SK-N-SH treated with all-trans-retinoic acid at 6 μM for 48 hours (cell line): Measurements from ENCODE around the gene SLC30A4.
A peak's percentile ranks its signal among the peaks of the same experiment; 100 is the strongest.

Source experiments
- ATAC-seq: fragments of 200-7000 bp; cut with Tn5 transposase; 3 replicates; pipeline ENCODE4 v1.9.1; 2020; ENCODE audit warnings: mild to moderate bottlenecking, moderate library complexity
- ARNTL ChIP-seq: fragments of 450-650 bp; formaldehyde crosslinking; IDR thresholded peaks from 2 replicates; pipeline ENCODE4 v1.5.0; 2020; ENCODE audit warnings: low read depth, mild to moderate bottlenecking, moderate library complexity, borderline replicate concordance
- BACH2 ChIP-seq: fragments of 250-450 bp; sonication (Bioruptor Pico); IDR thresholded peaks from 2 replicates; pipeline ENCODE4 v1.9.0; 2021; ENCODE audit warnings: mild to moderate bottlenecking, borderline replicate concordance
- CREB5 ChIP-seq: fragments of 250-450 bp; sonication (Bioruptor Pico); IDR thresholded peaks from 2 replicates; pipeline ENCODE4 v1.5.1; 2020; ENCODE audit warnings: low read depth, mild to moderate bottlenecking, moderate library complexity
- CSDC2 ChIP-seq: fragments of 250-450 bp; sonication (Bioruptor Pico); IDR thresholded peaks from 2 replicates; pipeline ENCODE4 v1.5.0; 2020; ENCODE audit warnings: mild to moderate bottlenecking, moderate library complexity
- CSRNP3 ChIP-seq: fragments of 250-450 bp; sonication (Bioruptor Pico); IDR thresholded peaks from 2 replicates; pipeline ENCODE4 v1.5.1; 2021; ENCODE audit warnings: mild to moderate bottlenecking, moderate library complexity
- ESRRG ChIP-seq: fragments of 250-450 bp; sonication (Bioruptor Pico); IDR thresholded peaks from 2 replicates; pipeline ENCODE4 v1.6.1; 2021; ENCODE audit warnings: mild to moderate bottlenecking
- GLIS3 ChIP-seq: fragments of 250-450 bp; sonication (Bioruptor Pico); IDR thresholded peaks from 2 replicates; pipeline ENCODE4 v1.5.0; 2020; ENCODE audit warnings: mild to moderate bottlenecking, moderate library complexity
- OSR1 ChIP-seq: fragments of 250-450 bp; sonication (Bioruptor Pico); IDR thresholded peaks from 2 replicates; pipeline ENCODE4 v1.8.0; 2022; ENCODE audit warnings: moderate library complexity, mild to moderate bottlenecking, inconsistent platforms
- PATZ1 ChIP-seq: fragments of 250-450 bp; sonication (Bioruptor Pico); IDR thresholded peaks from 2 replicates; pipeline ENCODE4 v1.8.0; 2020; ENCODE audit warnings: mild to moderate bottlenecking, moderate library complexity, borderline replicate concordance
- POU6F1 ChIP-seq: fragments of 250-450 bp; sonication (Bioruptor Pico); IDR thresholded peaks from 2 replicates; pipeline ENCODE4 v1.8.0; 2021; ENCODE audit warnings: low read depth, mild to moderate bottlenecking, moderate library complexity, borderline replicate concordance
- PPARA ChIP-seq: fragments of 250-450 bp; sonication (Bioruptor Pico); IDR thresholded peaks from 2 replicates; pipeline ENCODE4 v1.5.0; 2020; ENCODE audit warnings: mild to moderate bottlenecking, borderline replicate concordance
- RARB ChIP-seq: fragments of 250-450 bp; sonication (Bioruptor Pico); IDR thresholded peaks from 2 replicates; pipeline ENCODE4 v1.8.0; 2021; ENCODE audit warnings: mild to moderate bottlenecking, moderate library complexity
- SNAI2 ChIP-seq: fragments of 250-450 bp; sonication (Bioruptor Pico); IDR thresholded peaks from 2 replicates; pipeline ENCODE4 v1.5.0; 2020; ENCODE audit warnings: mild to moderate bottlenecking, moderate library complexity
- TCF4 ChIP-seq: fragments of 250-450 bp; sonication (Bioruptor Pico); IDR thresholded peaks from 2 replicates; pipeline ENCODE4 v1.8.0; 2021; ENCODE audit warnings: mild to moderate bottlenecking, moderate library complexity, borderline replicate concordance
- TOX ChIP-seq: fragments of 250-450 bp; sonication (Bioruptor Pico); IDR thresholded peaks from 2 replicates; pipeline ENCODE4 v1.8.0; 2021; ENCODE audit warnings: mild to moderate bottlenecking, moderate library complexity, borderline replicate concordance
- TSHZ2 ChIP-seq: fragments of 250-450 bp; sonication (Bioruptor Pico); IDR thresholded peaks from 2 replicates; pipeline ENCODE4 v1.5.0; 2020; ENCODE audit warnings: mild to moderate bottlenecking, moderate library complexity
- ZC3H10 ChIP-seq: fragments of 250-450 bp; sonication (Bioruptor Pico); IDR thresholded peaks from 2 replicates; pipeline ENCODE4 v1.5.1; 2021; ENCODE audit warnings: mild to moderate bottlenecking, moderate library complexity
- ZFP3 ChIP-seq: fragments of 250-450 bp; sonication (Bioruptor Pico); IDR thresholded peaks from 2 replicates; pipeline ENCODE4 v1.5.0; 2020; ENCODE audit warnings: mild to moderate bottlenecking, moderate library complexity
- ZFP30 ChIP-seq: fragments of 450-650 bp; formaldehyde crosslinking; IDR thresholded peaks from 2 replicates; pipeline ENCODE4 v1.5.0; 2022; ENCODE audit warnings: mild to moderate bottlenecking, moderate library complexity
- ZNF565 ChIP-seq: fragments of 450-650 bp; formaldehyde crosslinking; conservative IDR thresholded peaks from 2 replicates; pipeline ENCODE4 v1.5.0; 2020; ENCODE audit warnings: low read depth, mild to moderate bottlenecking, moderate library complexity
- ZNF70 ChIP-seq: fragments of 450-650 bp; formaldehyde crosslinking; IDR thresholded peaks from 2 replicates; pipeline ENCODE4 v1.5.0; 2020; ENCODE audit warnings: mild to moderate bottlenecking, moderate library complexity
- ZNF8 ChIP-seq: fragments of 450-650 bp; formaldehyde crosslinking; IDR thresholded peaks from 2 replicates; pipeline ENCODE4 v1.5.0; 2020; ENCODE audit warnings: mild to moderate bottlenecking, moderate library complexity

Gene SLC30A4

GRCh38 chr15:45522328-45523165, at the start of gene SLC30A4:
Gene SLC30A4, minus strand, starts transcription at chr15:45522755. Its CDS starts 401 bp downstream, at chr15:45522354.
- peak; percentile 91 for ATAC-seq
- no peak for TF ChIP-seq CSDC2 (CRISPR knock-in tag)
- no peak for TF ChIP-seq RARB
- no peak for TF ChIP-seq CSRNP3
- no peak for TF ChIP-seq ZFP3 (CRISPR knock-in tag)
- TF ChIP-seq ZNF565 (CRISPR knock-in tag): no peak
- TF ChIP-seq ESRRG (CRISPR knock-in tag): no peak
- no peak for TF ChIP-seq TCF4 (CRISPR knock-in tag)
- no peak for TF ChIP-seq ZNF70
- no peak for TF ChIP-seq ZFP30 (CRISPR knock-in tag)
- TF ChIP-seq SNAI2 (CRISPR knock-in tag): no peak
- no peak for TF ChIP-seq ARNTL (CRISPR knock-in tag)
- TF ChIP-seq OSR1 (CRISPR knock-in tag): no peak
- no peak for TF ChIP-seq BACH2 (CRISPR knock-in tag)
- TF ChIP-seq PATZ1 (CRISPR knock-in tag): no peak
- no peak for TF ChIP-seq TSHZ2 (CRISPR knock-in tag)
- no peak for TF ChIP-seq PPARA (CRISPR knock-in tag)
- TF ChIP-seq TOX (CRISPR knock-in tag): no peak
- no peak for TF ChIP-seq ZC3H10
- no peak for TF ChIP-seq GLIS3

GRCh38 chr15:45555934-45556608, 33.5 kb upstream of the SLC30A4 start:
- TF ChIP-seq BACH2 (CRISPR knock-in tag) (no peak), PPARA (CRISPR knock-in tag) (no peak), TSHZ2 (CRISPR knock-in tag) (no peak), ZNF70 (no peak), GLIS3 (no peak), OSR1 (CRISPR knock-in tag) (no peak), POU6F1 (CRISPR knock-in tag) (no peak), ARNTL (CRISPR knock-in tag) (no peak), TCF4 (CRISPR knock-in tag) (no peak), CREB5 (no peak), ZC3H10 (no peak), ZNF8 (no peak), ZFP3 (CRISPR knock-in tag) (no peak)
- TF ChIP-seq, all 23 proteins: peak for 0
- no peak for ATAC-seq
